HepG2 (cell line): ENCODE results near the gene NYNRIN. TPM values are rescaled to one million over a fixed set of nuclear protein-coding genes. Genes with fewer than 3 reads are reported as not detected.

ENCODE experiments used
- BATF2 ChIP-seq: sonication (generic); formaldehyde crosslinking; IDR thresholded peaks from 2 replicates; pipeline ENCODE4 v1.8.0; 2022; ENCODE audit warnings: mild to moderate bottlenecking, missing genetic modification reagents, moderate library complexity
- ELF3 ChIP-seq: IDR thresholded peaks from 2 replicates; pipeline ENCODE4 v1.6.1; 2016; ENCODE audit warnings: missing genetic modification reagents, missing compliant biosample characterization
- FOSL2 ChIP-seq: sonication (generic); formaldehyde crosslinking; IDR thresholded peaks from 2 replicates; pipeline ENCODE4 v1.4.0; 2020; ENCODE audit warnings: missing genetic modification reagents
- GTF2F1 ChIP-seq: fragments of 150-350 bp; IDR thresholded peaks from 2 replicates; pipeline ENCODE4 v1.6.1; 2014; ENCODE audit warnings: low read length
- HNRNPUL1 ChIP-seq: fragments of 200-400 bp; formaldehyde crosslinking; IDR thresholded peaks from 2 replicates; pipeline ENCODE4 v1.6.1; 2017; ENCODE audit warnings: low read depth, mild to moderate bottlenecking, low read length, moderate library complexity
- MIER2 ChIP-seq: IDR thresholded peaks from 2 replicates; pipeline ENCODE4 v1.6.1; 2016; ENCODE audit warnings: missing biosample characterization, missing genetic modification reagents
- NFYC ChIP-seq: IDR thresholded peaks from 2 replicates; pipeline ENCODE4 v1.6.1; 2016; ENCODE audit warnings: missing genetic modification reagents, missing compliant biosample characterization
- RFXAP ChIP-seq: sonication (generic); formaldehyde crosslinking; IDR thresholded peaks from 2 replicates; pipeline ENCODE4 v1.4.0; 2020; ENCODE audit warnings: missing genetic modification reagents, borderline replicate concordance
- SIN3B ChIP-seq: fragments of 150-350 bp; IDR thresholded peaks from 2 replicates; pipeline ENCODE4 v1.6.1; 2014; ENCODE audit warnings: low read length
- SRSF1 ChIP-seq: fragments of 200-400 bp; formaldehyde crosslinking; optimal IDR thresholded peaks from 2 replicates; pipeline ENCODE3; 2017; ENCODE audit warnings: mild to moderate bottlenecking, low read depth, low read length, moderate library complexity
- ZBTB33 ChIP-seq: sonication (generic); formaldehyde crosslinking; IDR thresholded peaks from 2 replicates; pipeline ENCODE4 v1.4.0; 2020; ENCODE audit warnings: missing genetic modification reagents
- ZNF160 ChIP-seq: sonication (generic); formaldehyde crosslinking; IDR thresholded peaks from 2 replicates; pipeline ENCODE4 v1.8.0; 2022; ENCODE audit warnings: mild to moderate bottlenecking, inconsistent platforms, missing genetic modification reagents
- ZNF263 ChIP-seq: sonication (generic); formaldehyde crosslinking; IDR thresholded peaks from 2 replicates; pipeline ENCODE4 v1.4.0; 2020; ENCODE audit warnings: missing genetic modification reagents
- ZNF44 ChIP-seq: sonication (generic); formaldehyde crosslinking; IDR thresholded peaks from 2 replicates; pipeline ENCODE4 v1.5.1; 2020; ENCODE audit warnings: mild to moderate bottlenecking, missing genetic modification reagents
- polyA plus RNA-seq, 8 experiments: library from polyadenylated mRNA; depleted of rRNA in 3 of 8; stranded (reverse) in 7 of 8; unstranded in 1 of 8; fragments of >200 nt; fragmentation: Illumina TruSeq in 4 of 8; extraction: Trizol in 4 of 8; gene quantifications; 2 replicates each; pipeline versions ENCODE4 v1.2.1 to v1.2.3, GENCODE V29; 2011 to 2016; ENCODE audit warnings: low read depth in 4 of 8, missing spikeins in 1 of 8, mixed read lengths in 1 of 8; ENCODE audit not compliant: insufficient read depth in 1 of 8
- total RNA-seq, 5 experiments: library from RNA; depleted of rRNA; stranded (reverse); fragments of >200 nt; fragmentation: Illumina TruSeq; extraction: Trizol; gene quantifications; 2 replicates each; pipeline ENCODE4 v1.2.3, GENCODE V29; 2016; ENCODE audit warnings: low read depth in 1 of 5
- TF ChIP-seq, protein P1 (sequence below), 2 experiments: sonication (generic) in 1 of 2; formaldehyde crosslinking in 1 of 2; IDR thresholded peaks; 2 replicates each; pipeline versions ENCODE4 v1.5.1 to v1.6.1; 2011 to 2020; ENCODE audit warnings: borderline replicate concordance in 1 of 2, low read depth in 1 of 2, low read length in 1 of 2, mild to moderate bottlenecking in 1 of 2, missing genetic modification reagents in 1 of 2, moderate library complexity in 1 of 2
- TF ChIP-seq, protein P2 (sequence below): sonication (generic); formaldehyde crosslinking; IDR thresholded peaks from 2 replicates; pipeline ENCODE4 v1.5.1; 2020; ENCODE audit warnings: missing genetic modification reagents, mild to moderate bottlenecking, borderline replicate concordance
- TF ChIP-seq, protein P3 (sequence below): sonication (generic); formaldehyde crosslinking; IDR thresholded peaks from 2 replicates; pipeline ENCODE4 v1.4.0; 2020; ENCODE audit warnings: missing genetic modification reagents
- TF ChIP-seq, protein P4 (sequence below): fragments of 450-650 bp; IDR thresholded peaks from 2 replicates; pipeline ENCODE4 v1.6.1; 2017; ENCODE audit warnings: mild to moderate bottlenecking

The NYNRIN gene
- total and polyA plus RNA-seq, 2 of the 13 experiments (the other 11 are each of a cell fraction or from before 2014, with no cell fraction given) = 0.63 to 1.1 TPM

GRCh38 chr14:24429395-24430142 is 30.8 kb downstream of the NYNRIN start, which contains the start of the genes CBLN3 and KHNYN (continued):
- TF ChIP-seq, protein P1, sequence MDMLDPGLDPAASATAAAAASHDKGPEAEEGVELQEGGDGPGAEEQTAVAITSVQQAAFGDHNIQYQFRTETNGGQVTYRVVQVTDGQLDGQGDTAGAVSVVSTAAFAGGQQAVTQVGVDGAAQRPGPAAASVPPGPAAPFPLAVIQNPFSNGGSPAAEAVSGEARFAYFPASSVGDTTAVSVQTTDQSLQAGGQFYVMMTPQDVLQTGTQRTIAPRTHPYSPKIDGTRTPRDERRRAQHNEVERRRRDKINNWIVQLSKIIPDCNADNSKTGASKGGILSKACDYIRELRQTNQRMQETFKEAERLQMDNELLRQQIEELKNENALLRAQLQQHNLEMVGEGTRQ (IDR thresholded peaks at IDR 0.05; ENCODE audit: low read depth, low read length) = no peak
- TF ChIP-seq, protein P1 (CRISPR knock-in tag; IDR thresholded peaks at IDR 0.05; ENCODE audit: borderline replicate concordance) = no peak; the same call in 1 of the 2 replicates
- no peak for TF ChIP-seq HNRNPUL1
- TF ChIP-seq ZNF263 (CRISPR knock-in tag) = peak; percentile 99
- TF ChIP-seq ZNF160 (CRISPR knock-in tag) = peak; percentile 92
- peak; percentile 38; the same call in 1 of the 2 replicates for TF ChIP-seq RFXAP (CRISPR knock-in tag)
- peak; percentile 64; the same call in 1 of the 2 replicates for TF ChIP-seq GTF2F1
- TF ChIP-seq ELF3 (CRISPR knock-in tag) = peak; percentile 84
- 0 out of 2 replicates have a peak, but pooled peaks have one; percentile 7 for TF ChIP-seq ZBTB33 (CRISPR knock-in tag)
- peak; percentile 78 for TF ChIP-seq SRSF1
- peak; percentile 61; the same call in 1 of the 2 replicates for TF ChIP-seq NFYC (CRISPR knock-in tag)
- TF ChIP-seq SIN3B = peak; percentile 30
- no peak for TF ChIP-seq BATF2 (CRISPR knock-in tag)
- peak; percentile 85 for TF ChIP-seq FOSL2 (CRISPR knock-in tag)
- TF ChIP-seq MIER2 (CRISPR knock-in tag) = peak; percentile 84
- TF ChIP-seq, protein P2, sequence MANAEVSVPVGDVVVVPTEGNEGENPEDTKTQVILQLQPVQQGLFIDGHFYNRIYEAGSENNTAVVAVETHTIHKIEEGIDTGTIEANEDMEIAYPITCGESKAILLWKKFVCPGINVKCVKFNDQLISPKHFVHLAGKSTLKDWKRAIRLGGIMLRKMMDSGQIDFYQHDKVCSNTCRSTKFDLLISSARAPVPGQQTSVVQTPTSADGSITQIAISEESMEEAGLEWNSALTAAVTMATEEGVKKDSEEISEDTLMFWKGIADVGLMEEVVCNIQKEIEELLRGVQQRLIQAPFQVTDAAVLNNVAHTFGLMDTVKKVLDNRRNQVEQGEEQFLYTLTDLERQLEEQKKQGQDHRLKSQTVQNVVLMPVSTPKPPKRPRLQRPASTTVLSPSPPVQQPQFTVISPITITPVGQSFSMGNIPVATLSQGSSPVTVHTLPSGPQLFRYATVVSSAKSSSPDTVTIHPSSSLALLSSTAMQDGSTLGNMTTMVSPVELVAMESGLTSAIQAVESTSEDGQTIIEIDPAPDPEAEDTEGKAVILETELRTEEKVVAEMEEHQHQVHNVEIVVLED = peak; percentile 71; the same call in 1 of the 2 replicates
- TF ChIP-seq ZNF44 (CRISPR knock-in tag) = peak; percentile 96; the same call in 1 of the 2 replicates
- TF ChIP-seq, protein P3, sequence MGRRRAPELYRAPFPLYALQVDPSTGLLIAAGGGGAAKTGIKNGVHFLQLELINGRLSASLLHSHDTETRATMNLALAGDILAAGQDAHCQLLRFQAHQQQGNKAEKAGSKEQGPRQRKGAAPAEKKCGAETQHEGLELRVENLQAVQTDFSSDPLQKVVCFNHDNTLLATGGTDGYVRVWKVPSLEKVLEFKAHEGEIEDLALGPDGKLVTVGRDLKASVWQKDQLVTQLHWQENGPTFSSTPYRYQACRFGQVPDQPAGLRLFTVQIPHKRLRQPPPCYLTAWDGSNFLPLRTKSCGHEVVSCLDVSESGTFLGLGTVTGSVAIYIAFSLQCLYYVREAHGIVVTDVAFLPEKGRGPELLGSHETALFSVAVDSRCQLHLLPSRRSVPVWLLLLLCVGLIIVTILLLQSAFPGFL (CRISPR knock-in tag) = no peak
- TF ChIP-seq, protein P4, sequence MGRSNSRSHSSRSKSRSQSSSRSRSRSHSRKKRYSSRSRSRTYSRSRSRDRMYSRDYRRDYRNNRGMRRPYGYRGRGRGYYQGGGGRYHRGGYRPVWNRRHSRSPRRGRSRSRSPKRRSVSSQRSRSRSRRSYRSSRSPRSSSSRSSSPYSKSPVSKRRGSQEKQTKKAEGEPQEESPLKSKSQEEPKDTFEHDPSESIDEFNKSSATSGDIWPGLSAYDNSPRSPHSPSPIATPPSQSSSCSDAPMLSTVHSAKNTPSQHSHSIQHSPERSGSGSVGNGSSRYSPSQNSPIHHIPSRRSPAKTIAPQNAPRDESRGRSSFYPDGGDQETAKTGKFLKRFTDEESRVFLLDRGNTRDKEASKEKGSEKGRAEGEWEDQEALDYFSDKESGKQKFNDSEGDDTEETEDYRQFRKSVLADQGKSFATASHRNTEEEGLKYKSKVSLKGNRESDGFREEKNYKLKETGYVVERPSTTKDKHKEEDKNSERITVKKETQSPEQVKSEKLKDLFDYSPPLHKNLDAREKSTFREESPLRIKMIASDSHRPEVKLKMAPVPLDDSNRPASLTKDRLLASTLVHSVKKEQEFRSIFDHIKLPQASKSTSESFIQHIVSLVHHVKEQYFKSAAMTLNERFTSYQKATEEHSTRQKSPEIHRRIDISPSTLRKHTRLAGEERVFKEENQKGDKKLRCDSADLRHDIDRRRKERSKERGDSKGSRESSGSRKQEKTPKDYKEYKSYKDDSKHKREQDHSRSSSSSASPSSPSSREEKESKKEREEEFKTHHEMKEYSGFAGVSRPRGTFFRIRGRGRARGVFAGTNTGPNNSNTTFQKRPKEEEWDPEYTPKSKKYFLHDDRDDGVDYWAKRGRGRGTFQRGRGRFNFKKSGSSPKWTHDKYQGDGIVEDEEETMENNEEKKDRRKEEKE = no peak
